ENCODE data around the gene BCR.

BCR gene

GRCh38 chr22:23202812-23203451 is 22.6 kb downstream of the BCR start:
- in situ Hi-C loops (cut with MboI; ENCODE audit: low sequenced_read_pairs, unreplicated experiment) = no loop called here
- TF ChIP-seq CTCF (IDR thresholded peaks at IDR 0.05; ENCODE audit: borderline replicate concordance, control extremely low read depth, extremely low read depth, insufficient read depth, missing control alignments) = no peak

GRCh38 chr22:23203452-23204124 is 23.3 kb downstream of the BCR start:
- TF ChIP-seq CTCF (IDR thresholded peaks at IDR 0.05; ENCODE audit: borderline replicate concordance, control extremely low read depth, extremely low read depth, insufficient read depth, missing control alignments) = no peak
- in situ Hi-C loops (cut with MboI; ENCODE audit: low sequenced_read_pairs, unreplicated experiment) = no loop called here
- DNase-seq (ENCODE audit: low spot score) = no peak

More at GRCh38 chr22:23202812-23203451, 22.6 kb downstream of the BCR start:
- no peak for DNase-seq (ENCODE audit: low spot score)

- no peak for TF ChIP-seq CTCF (IDR thresholded peaks at IDR 0.05; ENCODE audit: borderline replicate concordance, control extremely low read depth, extremely low read depth, insufficient read depth, missing control alignments)
- no peak for DNase-seq (ENCODE audit: low spot score)
- in situ Hi-C loops (cut with MboI; ENCODE audit: low sequenced_read_pairs, unreplicated experiment) = no loop called here
These were observed 23.8 kb downstream of the BCR start for GRCh38 chr22:23204125-23204488.

- DNase-seq (ENCODE audit: low spot score) = no peak
- TF ChIP-seq CTCF (IDR thresholded peaks at IDR 0.05; ENCODE audit: borderline replicate concordance, control extremely low read depth, extremely low read depth, insufficient read depth, missing control alignments) = no peak
- in situ Hi-C loops (cut with MboI; ENCODE audit: low sequenced_read_pairs, unreplicated experiment) = no loop called here
These were observed 24.3 kb downstream of the BCR start for GRCh38 chr22:23204541-23205157.

GRCh38 chr22:23205339-23206049 is 25.2 kb downstream of the BCR start:
- no peak for TF ChIP-seq CTCF (IDR thresholded peaks at IDR 0.05; ENCODE audit: borderline replicate concordance, control extremely low read depth, extremely low read depth, insufficient read depth, missing control alignments)

GRCh38 chr22:23206915-23207314 is 26.6 kb downstream of the BCR start:
- no peak for TF ChIP-seq CTCF (IDR thresholded peaks at IDR 0.05; ENCODE audit: borderline replicate concordance, control extremely low read depth, extremely low read depth, insufficient read depth, missing control alignments)
- no peak for DNase-seq (ENCODE audit: low spot score)
- in situ Hi-C loops (cut with MboI; ENCODE audit: low sequenced_read_pairs, unreplicated experiment) = no loop called here

More at GRCh38 chr22:23205339-23206049, 25.2 kb downstream of the BCR start:
- in situ Hi-C loops (cut with MboI; ENCODE audit: low sequenced_read_pairs, unreplicated experiment) = no loop called here
- no peak for DNase-seq (ENCODE audit: low spot score)

All from GM13976 (cell line).